Measurements from ENCODE around the gene STK32C.
"Not testable (repeated sequence)": the region's sequence is repeated elsewhere in the genome, so short reads cannot be mapped to it uniquely, and the experiment has no call there.

STK32C gene

GRCh38 chr10:132227851-132228390, 79.8 kb downstream of the STK32C start:
- DNase-seq, result no peak

GRCh38 chr10:132226586-132227405, 81.0 kb downstream of the STK32C start:
- no peak for DNase-seq

GRCh38 chr10:132225849-132226205, 81.9 kb downstream of the STK32C start:
- DNase-seq, result no peak

GRCh38 chr10:132225073-132225848, 82.5 kb downstream of the STK32C start:
- DNase-seq, result no peak

- DNase-seq, result no peak
Measured at GRCh38 chr10:132224343-132225072, 83.2 kb downstream of the STK32C start.

GRCh38 chr10:132223611-132224342, 84.0 kb downstream of the STK32C start:
- no peak for DNase-seq

DNA sequence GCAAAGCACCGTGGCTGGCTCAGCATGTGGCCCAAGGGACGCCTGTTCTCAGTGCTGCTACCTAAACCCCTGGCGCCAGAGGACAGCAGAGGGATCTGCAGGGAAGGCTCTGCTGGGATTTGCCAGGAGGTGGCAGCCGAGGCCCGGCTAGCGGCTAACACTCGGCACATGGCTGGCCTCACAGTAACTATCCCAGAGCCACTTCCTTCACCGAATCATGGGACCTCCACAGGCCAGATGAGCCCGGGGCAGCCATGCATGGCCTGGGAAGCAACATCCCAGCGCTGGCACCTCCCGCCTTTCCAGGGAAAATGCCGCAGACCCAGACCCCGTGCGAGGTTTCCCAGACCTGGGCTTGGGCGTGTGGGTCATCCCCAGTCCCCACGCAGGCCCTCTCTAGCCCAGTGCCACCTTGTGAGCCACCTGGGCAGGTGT, 84.6 kb downstream of the STK32C start:
- no peak for DNase-seq

GRCh38 chr10:132222726-132223125, 85.0 kb downstream of the STK32C start:
- DNase-seq, result no peak

DNA sequence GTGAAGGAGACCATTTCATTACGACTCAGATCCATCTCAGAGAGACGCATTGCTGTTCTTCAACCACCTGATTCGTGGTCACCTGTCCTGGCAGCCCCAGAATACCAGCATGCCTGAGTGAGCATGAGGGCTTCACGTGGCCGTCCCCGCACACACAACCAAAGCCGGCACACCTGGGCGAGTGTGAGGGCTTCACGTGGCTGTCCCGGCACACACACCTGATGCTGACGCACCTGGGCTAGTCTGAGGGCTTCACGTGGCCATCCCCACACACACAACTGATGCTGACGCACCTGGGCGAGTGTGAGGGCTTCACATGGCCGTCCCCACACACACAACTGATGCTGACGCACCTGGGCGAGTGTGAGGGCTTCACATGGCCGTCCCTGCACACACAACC, 86.8 kb downstream of the STK32C start:
- not testable (repeated sequence) for DNase-seq

- DNase-seq, result no peak
Measured at GRCh38 chr10:132220061-132220460, 87.7 kb downstream of the STK32C start.

DNA sequence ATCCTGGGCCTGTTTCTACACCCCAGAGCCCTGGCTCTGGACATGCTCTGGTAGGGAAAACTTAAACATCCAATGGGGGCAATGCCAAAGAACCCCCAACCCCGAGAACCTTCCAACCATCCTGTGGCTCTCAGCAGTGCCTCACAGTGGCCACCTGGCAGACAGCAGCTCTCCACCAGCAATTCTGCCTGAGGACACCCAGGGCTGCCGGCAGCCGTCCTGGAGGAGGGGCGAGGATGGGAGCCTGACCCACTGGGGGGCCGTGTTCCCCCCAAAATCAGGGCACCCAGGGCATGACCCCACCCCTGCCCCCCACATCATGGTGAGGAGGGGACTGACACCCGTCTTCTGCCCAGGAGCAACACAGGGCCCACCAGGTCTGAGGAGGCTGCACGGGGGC, 88.3 kb downstream of the STK32C start:
- no peak for DNase-seq

DNA sequence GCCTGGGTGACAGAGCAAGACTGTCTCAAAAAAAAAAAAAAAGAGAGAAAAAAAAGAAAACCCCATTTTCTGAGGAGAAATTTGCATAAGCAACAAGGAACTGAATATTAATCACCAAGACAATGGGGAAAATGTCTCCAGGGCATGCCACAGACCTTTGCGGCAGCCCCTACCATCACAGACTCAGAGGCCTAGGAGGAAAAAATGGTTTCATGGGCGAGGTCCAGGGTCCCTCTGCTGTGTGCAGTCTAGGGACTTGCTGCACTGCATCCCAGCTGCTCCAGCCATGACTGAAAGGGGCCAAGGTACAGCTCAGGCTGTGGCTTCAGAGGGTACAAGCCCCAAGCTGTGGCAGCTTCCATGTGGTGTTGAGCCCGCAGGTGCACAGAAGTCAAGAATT, 91.3 kb downstream of the STK32C start:
- not testable (repeated sequence) for DNase-seq

GRCh38 chr10:132213917-132214316, 93.8 kb downstream of the STK32C start:
- DNase-seq, result no peak

- no peak for DNase-seq
Measured at GRCh38 chr10:132212816-132213215, 94.9 kb downstream of the STK32C start.

DNA sequence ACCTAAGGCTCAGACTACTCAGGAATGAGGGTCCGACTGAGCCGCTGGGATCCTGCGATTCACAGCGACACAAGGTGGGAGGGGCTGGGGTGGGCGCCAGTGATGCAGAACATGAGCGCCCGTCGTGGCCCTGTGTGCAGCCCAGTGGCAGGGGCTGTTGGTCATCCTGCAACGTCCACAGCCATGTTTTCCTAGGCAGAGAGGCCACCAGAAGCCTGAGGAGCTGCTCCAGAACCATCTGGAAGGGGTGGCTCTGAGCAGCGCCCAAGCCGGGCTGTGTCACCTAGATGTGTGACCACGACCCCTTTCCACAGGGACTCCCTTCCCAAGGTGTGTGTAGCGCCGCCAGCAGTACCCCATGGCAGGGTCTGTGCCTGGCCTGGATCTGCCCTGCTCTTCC, 96.5 kb downstream of the STK32C start:
- DNase-seq, result no peak

DNA sequence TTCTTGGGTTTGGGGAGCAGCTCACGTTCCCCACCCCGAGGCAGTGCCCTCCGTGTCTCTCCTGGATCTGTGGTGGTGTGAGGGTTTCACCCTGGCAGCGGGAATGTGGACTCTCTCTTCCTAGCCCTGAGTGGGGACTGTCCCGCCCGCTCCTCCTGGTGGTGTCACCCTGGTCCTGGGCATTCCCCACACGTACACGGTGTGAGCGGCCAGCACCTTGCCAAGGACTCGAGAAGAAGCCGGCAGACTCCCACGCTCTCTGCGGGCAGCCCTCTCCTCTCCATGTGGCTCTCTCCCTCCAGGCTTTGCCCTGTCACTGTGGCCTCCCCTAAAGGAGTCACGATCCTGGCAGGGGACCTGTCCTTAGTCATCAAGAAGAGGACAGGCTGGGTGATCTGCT, 97.0 kb downstream of the STK32C start:
- DNase-seq, result no peak

- DNase-seq, result no peak
Measured at GRCh38 chr10:132209978-132210530, 97.7 kb downstream of the STK32C start.

- DNase-seq, result no peak
Measured at GRCh38 chr10:132209130-132209529, 98.6 kb downstream of the STK32C start.

DNA sequence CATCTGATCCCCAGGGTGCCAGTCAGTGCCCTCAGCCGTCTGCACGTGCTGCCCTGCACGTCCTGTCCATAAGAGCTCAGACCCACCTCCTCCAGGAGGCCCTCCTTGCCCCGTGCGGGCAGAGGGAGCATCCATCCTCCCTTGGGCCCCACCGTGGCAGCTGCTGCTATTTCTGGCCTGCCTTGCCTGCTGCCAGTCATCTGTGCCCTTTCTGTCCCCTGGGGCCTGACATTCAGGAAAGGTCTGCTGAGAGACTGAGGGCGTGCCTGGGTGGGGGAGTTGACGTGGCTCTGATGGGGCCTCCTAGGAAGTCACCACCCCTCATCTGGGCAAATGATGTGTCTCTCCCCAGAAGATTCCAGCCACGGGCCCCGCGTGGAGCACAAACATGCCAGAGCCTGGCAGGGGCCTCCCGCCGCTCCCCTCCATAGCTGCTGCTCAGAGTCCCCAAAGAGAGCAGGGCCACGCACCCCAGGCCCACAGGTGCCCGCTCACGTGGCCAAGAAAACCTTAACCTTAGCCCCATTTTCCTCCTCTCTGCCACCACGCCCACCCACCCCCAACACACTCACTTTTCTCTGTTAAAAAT, 99.2 kb downstream of the STK32C start:
- no peak for DNase-seq

GRCh38 chr10:132207536-132208461, 100.0 kb downstream of the STK32C start:
- DNase-seq, result no peak

Data from NCI-H1105 (cell line).